ENCODE results near the gene MTA3.
A peak's percentile ranks its signal among the peaks of the same experiment; 100 is the strongest.
"Not testable (repeated sequence)": the region's sequence is repeated elsewhere in the genome, so short reads cannot be mapped to it uniquely, and the experiment has no call there.

The MTA3 gene

DNA sequence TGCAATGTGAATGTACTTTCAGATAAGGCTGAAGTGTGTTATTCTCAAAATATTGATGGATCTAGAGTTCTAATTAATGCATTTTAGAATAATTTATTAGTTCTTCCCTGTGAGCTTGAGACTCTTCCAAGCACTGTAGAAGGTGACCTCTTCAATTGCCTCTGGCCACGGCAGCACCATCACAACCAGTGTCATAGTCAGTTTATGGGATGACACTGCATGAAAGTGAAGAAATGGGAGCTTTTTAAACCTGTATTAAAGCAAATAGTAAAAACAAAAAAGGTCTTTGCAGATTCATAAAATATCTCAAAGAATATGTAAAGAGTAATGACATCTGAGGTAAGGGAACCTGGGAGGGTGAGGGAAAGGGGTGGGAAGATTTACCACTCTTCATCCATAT, 143.5 kb downstream of the MTA3 start:
- no peak for DNase-seq

GRCh38 chr2:42712934-42713333, 144.5 kb downstream of the MTA3 start:
- in situ Hi-C loops (cut with MboI; ENCODE audit: low pct_unique_long_range_greater_than_20kb, low sequenced_read_pairs): no loop called here
- DNase-seq: no peak

More for the DNA sequence above, 143.5 kb downstream of the MTA3 start:
- in situ Hi-C loops (cut with MboI; ENCODE audit: low pct_unique_long_range_greater_than_20kb, low sequenced_read_pairs): no loop called here

GRCh38 chr2:42713920-42714319, 145.5 kb downstream of the MTA3 start:
- no peak for DNase-seq
- in situ Hi-C loops (cut with MboI; ENCODE audit: low pct_unique_long_range_greater_than_20kb, low sequenced_read_pairs): no loop called here

- in situ Hi-C loops (cut with MboI; ENCODE audit: low pct_unique_long_range_greater_than_20kb, low sequenced_read_pairs): no loop called here
- DNase-seq: no peak
These were observed 146.3 kb downstream of the MTA3 start for GRCh38 chr2:42714686-42715085.

GRCh38 chr2:42721898-42722297, 153.5 kb downstream of the MTA3 start:
- in situ Hi-C loops (cut with MboI; ENCODE audit: low pct_unique_long_range_greater_than_20kb, low sequenced_read_pairs): no loop called here
- no peak for DNase-seq

- peak; percentile 9 for DNase-seq
- in situ Hi-C loops (cut with MboI; ENCODE audit: low pct_unique_long_range_greater_than_20kb, low sequenced_read_pairs): no loop called here
These were observed 154.1 kb downstream of the MTA3 start for GRCh38 chr2:42722320-42723190.

GRCh38 chr2:42723465-42723864, 155.0 kb downstream of the MTA3 start:
- DNase-seq: no peak
- in situ Hi-C loops (cut with MboI; ENCODE audit: low pct_unique_long_range_greater_than_20kb, low sequenced_read_pairs): no loop called here

GRCh38 chr2:42724886-42725285, 156.5 kb downstream of the MTA3 start:
- DNase-seq: no peak
- in situ Hi-C loops (cut with MboI; ENCODE audit: low pct_unique_long_range_greater_than_20kb, low sequenced_read_pairs): no loop called here

DNA sequence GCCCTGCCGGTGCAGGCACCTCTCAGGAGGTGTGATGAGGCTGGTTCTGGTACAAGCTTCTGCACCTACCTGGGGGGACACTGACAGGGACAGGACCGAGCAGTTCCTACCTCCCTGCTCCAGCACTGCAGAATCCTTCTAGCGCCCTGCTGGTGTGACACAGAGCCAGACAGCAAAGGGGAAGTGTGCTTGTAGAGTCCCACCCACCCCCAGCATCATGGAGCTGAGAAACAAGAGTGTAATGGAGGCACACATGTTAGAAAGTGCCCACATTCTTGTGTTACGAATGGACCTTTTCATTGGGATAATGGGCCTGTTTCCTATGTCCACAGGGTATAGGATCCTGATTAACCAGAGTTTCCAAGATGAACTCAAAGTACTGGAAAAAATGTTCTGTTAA, 157.2 kb downstream of the MTA3 start:
- DNase-seq: peak; percentile 54
- in situ Hi-C loops (cut with MboI; ENCODE audit: low pct_unique_long_range_greater_than_20kb, low sequenced_read_pairs): no loop called here

DNA sequence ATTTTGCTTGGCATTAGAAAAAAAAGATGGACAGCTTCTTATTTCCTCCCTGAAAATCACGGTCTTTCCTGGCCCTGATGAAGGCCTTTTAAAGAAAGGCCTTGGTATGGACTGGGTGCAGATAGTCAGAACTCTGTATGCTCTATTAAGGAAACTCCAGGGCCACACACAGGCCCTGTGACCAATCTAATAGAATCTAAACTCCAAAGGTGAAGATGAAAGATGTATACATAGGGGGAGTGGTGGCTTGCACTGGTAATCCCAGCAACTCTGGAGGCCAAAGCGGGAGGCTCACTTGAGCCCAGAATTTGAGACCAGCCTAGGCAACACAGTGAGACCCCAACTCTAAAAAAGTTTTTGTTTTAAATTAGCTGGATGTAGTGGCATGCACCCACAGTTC, 158.2 kb downstream of the MTA3 start:
- DNase-seq: no peak
- in situ Hi-C loops (cut with MboI; ENCODE audit: low pct_unique_long_range_greater_than_20kb, low sequenced_read_pairs): no loop called here

GRCh38 chr2:42731316-42731715, 162.9 kb downstream of the MTA3 start:
- DNase-seq; in situ Hi-C loops (cut with MboI; ENCODE audit: low pct_unique_long_range_greater_than_20kb, low sequenced_read_pairs): not testable (repeated sequence)

DNA sequence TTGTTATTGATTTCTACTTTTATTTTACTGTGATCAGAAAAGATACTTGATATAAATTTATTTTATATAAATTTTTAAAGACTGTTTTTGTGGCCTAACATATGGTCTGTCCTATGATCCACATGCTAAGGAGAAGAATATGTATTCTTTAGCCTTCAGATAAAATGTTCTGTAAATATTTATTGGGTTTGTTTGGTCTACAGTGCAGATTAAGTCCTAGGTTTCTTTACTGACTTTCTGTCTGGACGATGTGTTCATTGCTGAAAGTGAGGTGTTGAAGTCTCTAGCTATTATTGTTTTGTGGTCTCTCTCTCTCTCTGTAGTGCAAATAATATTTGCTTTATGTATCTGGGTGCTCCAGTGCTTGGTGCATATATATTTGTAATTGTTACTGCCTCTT, 165.4 kb downstream of the MTA3 start:
- in situ Hi-C loops (cut with MboI; ENCODE audit: low pct_unique_long_range_greater_than_20kb, low sequenced_read_pairs): no loop called here
- DNase-seq: no peak

GRCh38 chr2:42736598-42737322, 168.3 kb downstream of the MTA3 start:
- no peak for DNase-seq
- in situ Hi-C loops (cut with MboI; ENCODE audit: low pct_unique_long_range_greater_than_20kb, low sequenced_read_pairs): no loop called here

DNA sequence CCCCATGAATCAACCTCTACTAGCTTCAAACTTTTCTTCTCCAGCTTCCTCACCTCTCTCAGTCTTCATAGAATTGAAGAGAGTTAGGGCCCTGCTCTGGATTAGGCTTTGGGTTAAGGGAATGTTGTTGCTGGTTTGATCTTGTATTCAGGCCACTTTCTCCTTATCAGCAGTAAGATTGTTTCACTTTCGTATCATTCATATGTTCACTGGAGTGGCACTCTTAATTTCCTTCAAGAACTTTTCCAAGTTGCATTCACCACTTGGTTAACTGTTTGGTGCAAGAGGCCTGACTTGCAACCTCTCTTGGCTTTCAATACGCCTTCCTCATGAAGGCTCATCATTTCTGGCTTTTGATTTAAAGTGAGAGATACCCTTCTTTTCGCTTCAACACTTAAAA, 172.7 kb downstream of the MTA3 start:
- DNase-seq: no peak
- in situ Hi-C loops (cut with MboI; ENCODE audit: low pct_unique_long_range_greater_than_20kb, low sequenced_read_pairs): no loop called here

DNA sequence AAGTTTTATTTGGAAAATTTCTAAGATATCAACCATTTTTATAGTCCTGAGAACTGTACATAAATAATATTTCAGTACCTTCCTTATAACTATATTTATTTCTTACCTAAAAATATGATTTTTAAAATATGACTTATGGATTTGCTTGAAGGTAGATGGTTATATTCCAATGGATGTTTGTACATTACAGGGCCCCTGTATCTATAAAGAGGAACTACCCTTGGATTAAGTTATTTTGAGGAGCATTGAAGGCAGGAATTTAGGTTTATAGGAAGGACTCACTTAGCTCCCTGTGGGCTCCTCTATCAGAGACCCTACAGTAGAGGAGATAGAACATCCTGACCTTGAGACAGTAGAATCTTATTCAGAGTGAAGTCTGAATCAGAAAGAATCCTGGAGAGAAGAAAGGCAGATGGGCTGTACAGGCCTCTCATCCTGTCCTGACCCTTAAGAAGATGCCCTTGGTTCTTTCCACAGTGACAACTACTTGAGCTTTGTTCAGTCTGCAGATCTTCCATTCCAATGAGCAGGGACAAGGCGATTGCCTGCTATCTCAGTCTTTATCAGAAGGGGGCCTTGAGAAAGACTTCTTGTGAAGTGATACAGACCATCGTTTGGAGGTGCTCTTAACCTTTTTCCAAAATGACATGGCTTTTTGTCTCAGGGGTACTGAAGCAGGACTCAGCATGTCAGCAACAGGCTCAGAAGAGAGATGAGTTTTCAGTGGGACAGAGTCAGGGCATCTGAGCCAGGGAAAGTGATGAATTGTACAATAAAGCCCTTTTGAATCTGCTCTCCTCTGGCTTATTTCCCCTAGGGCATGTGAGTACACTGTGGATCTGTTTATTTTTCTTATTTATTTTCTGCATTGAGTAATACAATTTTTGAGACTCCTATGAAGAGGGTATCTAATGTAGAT, 174.6 kb downstream of the MTA3 start:
- in situ Hi-C loops (cut with MboI; ENCODE audit: low pct_unique_long_range_greater_than_20kb, low sequenced_read_pairs): no loop called here
- DNase-seq: no peak

DNA sequence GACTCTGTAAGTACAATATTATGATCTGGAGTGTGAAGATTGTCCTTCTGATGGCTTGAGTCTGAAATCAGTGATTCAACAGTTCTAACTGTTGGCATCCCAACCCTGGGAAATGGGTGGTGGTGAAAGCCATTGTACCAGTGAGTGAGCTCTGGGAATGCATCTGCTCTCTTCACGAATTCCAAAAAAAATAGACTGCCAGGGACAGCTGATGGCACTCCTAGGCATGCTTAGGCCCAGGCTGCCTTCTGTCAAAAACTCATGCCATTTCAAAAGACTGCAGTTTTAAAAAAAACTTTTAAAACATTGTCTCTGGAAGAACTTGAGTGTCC, 175.2 kb downstream of the MTA3 start:
- in situ Hi-C loops (cut with MboI; ENCODE audit: low pct_unique_long_range_greater_than_20kb, low sequenced_read_pairs): no loop called here

DNA sequence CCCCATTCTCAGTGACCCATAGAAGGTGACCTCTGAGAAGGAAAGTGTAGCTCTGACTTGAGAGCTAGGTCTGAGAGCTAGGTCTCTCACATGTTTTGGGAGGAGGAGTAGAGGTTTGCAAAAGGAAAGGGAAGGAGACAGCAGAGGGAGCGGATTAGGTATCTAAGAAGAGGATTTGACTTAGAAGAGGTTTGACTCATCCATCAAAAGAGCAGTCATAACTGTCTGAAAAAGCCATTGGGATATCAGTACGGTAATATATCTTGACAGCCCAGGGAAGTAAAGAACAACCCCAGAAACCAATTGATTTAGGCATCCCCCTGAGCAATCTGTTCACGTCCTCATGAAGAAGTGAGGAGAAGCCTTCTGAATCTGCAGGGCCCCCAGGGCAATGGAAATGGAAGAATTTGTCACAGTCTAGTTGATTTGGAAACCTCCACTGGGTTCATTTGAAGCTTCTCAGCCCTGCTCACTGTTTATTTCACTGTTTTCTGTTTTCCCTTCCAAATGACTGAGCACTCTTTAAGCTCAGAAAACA, 176.2 kb downstream of the MTA3 start:
- in situ Hi-C loops (cut with MboI; ENCODE audit: low pct_unique_long_range_greater_than_20kb, low sequenced_read_pairs): no loop called here
- DNase-seq: no peak

More for the DNA sequence above, 175.2 kb downstream of the MTA3 start:
- no peak for DNase-seq

DNA sequence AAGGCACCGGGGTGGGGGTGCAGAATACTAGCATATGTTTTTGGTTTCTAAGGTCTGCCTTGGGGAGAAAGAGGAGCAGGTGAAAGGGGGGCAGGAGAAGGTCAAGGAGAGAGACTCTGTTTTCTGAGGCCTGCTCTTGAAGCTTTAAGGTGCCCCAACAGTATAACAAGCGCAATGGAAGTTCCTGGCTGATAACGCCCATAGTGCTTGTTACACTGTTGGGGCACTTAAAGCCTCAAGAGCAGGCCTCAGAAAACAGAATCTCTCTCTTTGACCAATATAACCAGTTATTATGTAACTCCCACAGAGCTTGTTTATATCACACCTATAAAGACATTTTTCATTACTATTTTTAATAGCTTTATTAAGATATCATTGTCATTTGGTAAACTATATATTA, 179.0 kb downstream of the MTA3 start:
- in situ Hi-C loops (cut with MboI; ENCODE audit: low pct_unique_long_range_greater_than_20kb, low sequenced_read_pairs): no loop called here
- DNase-seq: no peak

GRCh38 chr2:42748840-42749239, 180.4 kb downstream of the MTA3 start:
- no peak for DNase-seq
- in situ Hi-C loops (cut with MboI; ENCODE audit: low pct_unique_long_range_greater_than_20kb, low sequenced_read_pairs): no loop called here

Data from KBM-7 (cell line).